Measurements from ENCODE around the gene GMDS. TPM values are rescaled to one million over a fixed set of nuclear protein-coding genes. Genes with fewer than 3 reads are reported as not detected.
A peak's percentile ranks its signal among the peaks of the same experiment; 100 is the strongest.

GMDS gene
- total and polyA plus RNA-seq, 5 donors, result 8.1 to 13.5 (median 12.6) TPM

DNA sequence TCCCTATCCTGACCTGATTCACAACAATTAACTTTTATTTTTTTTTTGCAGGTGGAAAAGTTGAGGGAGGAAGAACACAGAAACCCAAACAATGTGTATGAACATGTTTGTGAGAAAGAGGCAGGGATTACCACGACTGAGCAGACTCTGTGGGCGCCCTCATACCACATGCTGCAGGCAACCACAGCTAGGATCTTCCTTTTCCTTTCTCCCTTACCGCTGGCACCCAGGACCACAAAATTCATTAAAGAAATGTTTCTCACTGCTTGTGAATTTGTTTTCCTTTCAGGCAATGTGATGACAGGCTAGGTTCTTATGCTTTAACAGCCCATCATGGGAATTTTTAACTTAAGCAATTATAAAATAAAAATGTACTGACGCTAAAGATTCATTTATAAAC is 287.1 kb downstream of the GMDS start:
- ATAC-seq (no peak), DNase-seq (no peak)
- Histone ChIP-seq H3K9me3 (ENCODE audit: control insufficient read depth, low read length) (no peaks in the 10 kb centered on the region), H3K4me3 (ENCODE audit: low read length) (no peak overlapping the region), H3K27ac (ENCODE audit: low read length) (no peak overlapping the region), H3K27me3 (ENCODE audit: control insufficient read depth, insufficient read depth) (no peaks in the 10 kb centered on the region), H3K4me1 (ENCODE audit: control insufficient read depth, insufficient read depth, low read length) (no peaks in the 10 kb centered on the region)
- intact Hi-C loops (cut with DNase I), result no loop called here
- 78% methylated on average over 4 of the region's 4 CpGs for WGBS

DNA sequence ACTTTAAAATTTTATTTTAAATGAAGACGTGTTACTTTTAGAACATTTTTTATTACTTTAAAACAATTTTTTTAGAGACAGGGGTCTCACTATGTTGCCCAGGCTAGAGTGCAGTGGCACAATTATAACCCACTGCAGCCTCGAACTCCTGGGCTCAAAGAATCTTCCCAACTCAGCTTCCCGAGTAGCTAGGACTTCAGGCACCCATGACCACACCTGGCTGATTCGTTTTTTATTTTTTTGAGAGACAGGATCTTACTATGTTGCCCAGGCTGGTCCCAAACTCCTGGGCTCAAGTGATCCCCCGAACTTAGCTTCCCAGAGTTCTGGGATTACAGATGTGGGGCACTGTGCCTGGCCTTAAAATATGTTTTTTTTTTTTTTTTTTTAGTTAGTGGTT is 287.7 kb downstream of the GMDS start:
- H3K4me1 ChIP-seq (ENCODE audit: control insufficient read depth, insufficient read depth, low read length), result no peaks in the 10 kb centered on the region
- intact Hi-C loops (cut with DNase I), result no loop called here
- no peak for ATAC-seq
- no peak overlapping the region for H3K27ac ChIP-seq (ENCODE audit: low read length)
- no peak overlapping the region for H3K4me3 ChIP-seq (ENCODE audit: low read length)
- WGBS, result 95% methylated on average over 5 of the region's 5 CpGs
- no peaks in the 10 kb centered on the region for H3K9me3 ChIP-seq (ENCODE audit: control insufficient read depth, low read length)
- no peaks in the 10 kb centered on the region for H3K27me3 ChIP-seq (ENCODE audit: control insufficient read depth, insufficient read depth)
- DNase-seq, result no peak

DNA sequence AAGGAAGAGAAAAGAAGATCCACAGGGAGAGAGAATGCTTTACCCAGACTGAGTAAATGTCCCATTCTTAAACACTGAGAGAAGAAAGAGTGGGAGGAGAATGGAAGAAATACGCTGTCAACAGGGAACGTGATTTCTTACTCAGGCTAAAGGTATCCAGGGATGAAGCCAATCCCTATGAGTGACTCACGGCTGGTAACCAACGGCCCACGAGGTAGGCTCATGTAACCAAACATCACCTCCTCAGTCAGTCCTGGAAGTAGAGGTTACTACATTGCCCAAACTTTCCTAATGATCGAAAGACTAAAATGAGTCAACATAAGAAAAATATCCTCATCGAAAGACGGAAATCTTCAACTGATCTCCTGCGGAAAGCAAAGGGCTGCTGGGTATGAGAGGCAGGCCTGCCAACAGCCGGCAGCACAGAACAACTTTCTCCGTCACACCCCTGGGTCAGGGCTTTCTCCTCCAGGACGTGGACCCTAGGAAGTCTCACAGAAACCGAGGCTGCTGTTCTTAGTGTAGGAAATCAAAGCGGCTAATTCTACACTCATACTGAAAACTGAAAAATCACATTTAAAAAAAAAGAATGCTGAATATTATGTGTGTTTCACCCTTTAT is 292.6 kb downstream of the GMDS start:
- intact Hi-C loops (cut with DNase I), result no loop called here
- Histone ChIP-seq H3K9me3 (ENCODE audit: control insufficient read depth, low read length) (no peaks in the 10 kb centered on the region), H3K4me1 (ENCODE audit: control insufficient read depth, insufficient read depth, low read length) (no peaks in the 10 kb centered on the region), H3K27ac (ENCODE audit: low read length) (no peak overlapping the region), H3K27me3 (ENCODE audit: control insufficient read depth, insufficient read depth) (no peaks in the 10 kb centered on the region), H3K4me3 (ENCODE audit: low read length) (no peak overlapping the region)
- DNase-seq (peak in 1 of 3 donors; percentile 37), ATAC-seq (peak in 1 of 2 donors; percentile 19)
- whole genome bisulfite sequencing, result 94% methylated on average over 14 of the region's 14 CpGs

DNA sequence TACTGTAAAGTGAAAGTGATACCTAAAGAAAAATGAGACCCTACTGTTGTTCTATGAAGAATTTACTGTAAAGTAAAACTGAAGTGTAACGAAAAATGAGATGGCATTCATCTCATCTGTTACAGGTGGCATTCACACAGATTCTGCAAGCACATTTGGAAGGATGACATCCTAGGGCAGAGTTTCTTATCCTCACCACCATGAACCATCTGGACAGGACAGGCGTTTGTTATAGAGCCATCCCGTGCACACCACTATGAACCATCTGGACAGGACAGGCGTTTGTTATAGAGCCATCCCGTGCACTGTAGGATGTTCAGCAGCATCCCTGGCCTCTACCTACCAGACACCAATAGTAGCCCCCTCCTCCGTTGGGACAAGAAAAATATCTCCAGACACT is 294.8 kb downstream of the GMDS start:
- intact Hi-C loops (cut with DNase I), result no loop called here
- Histone ChIP-seq H3K27me3 (ENCODE audit: control insufficient read depth, insufficient read depth) (no peaks in the 10 kb centered on the region), H3K4me1 (ENCODE audit: control insufficient read depth, insufficient read depth, low read length) (no peaks in the 10 kb centered on the region), H3K27ac (ENCODE audit: low read length) (no peak overlapping the region), H3K4me3 (ENCODE audit: low read length) (no peak overlapping the region), H3K9me3 (ENCODE audit: control insufficient read depth, low read length) (no peaks in the 10 kb centered on the region)
- ATAC-seq (no peak), DNase-seq (no peak)
- 95% methylated on average over 6 of the region's 6 CpGs for WGBS

DNA sequence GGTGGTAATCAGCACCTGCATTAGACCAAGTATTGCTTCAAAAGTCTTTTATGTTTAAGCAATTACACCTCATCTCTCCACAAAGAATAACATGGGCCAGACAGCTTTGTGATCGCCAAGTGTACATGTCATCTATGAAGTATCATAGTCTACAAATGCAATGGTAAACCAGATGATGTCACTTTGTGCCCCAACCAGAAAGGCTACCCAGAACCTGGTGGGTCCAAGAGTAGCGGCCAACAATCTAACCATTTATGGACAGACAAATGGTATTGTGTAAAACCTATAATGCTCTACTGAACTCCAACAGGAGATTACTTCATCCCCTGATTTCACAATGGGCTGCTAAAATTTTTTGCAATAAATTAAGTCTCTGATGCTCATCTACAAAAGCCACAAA is 295.9 kb downstream of the GMDS start:
- DNase-seq (no peak), ATAC-seq (no peak)
- H3K9me3 ChIP-seq (ENCODE audit: control insufficient read depth, low read length), result no peaks in the 10 kb centered on the region
- H3K27me3 ChIP-seq (ENCODE audit: control insufficient read depth, insufficient read depth), result no peaks in the 10 kb centered on the region
- 94% methylated on average over 2 of the region's 2 CpGs for WGBS
- no peak overlapping the region for H3K4me3 ChIP-seq (ENCODE audit: low read length)
- H3K27ac ChIP-seq (ENCODE audit: low read length), result no peak overlapping the region
- intact Hi-C loops (cut with DNase I), result no loop called here
- no peaks in the 10 kb centered on the region for H3K4me1 ChIP-seq (ENCODE audit: control insufficient read depth, insufficient read depth, low read length)

DNA sequence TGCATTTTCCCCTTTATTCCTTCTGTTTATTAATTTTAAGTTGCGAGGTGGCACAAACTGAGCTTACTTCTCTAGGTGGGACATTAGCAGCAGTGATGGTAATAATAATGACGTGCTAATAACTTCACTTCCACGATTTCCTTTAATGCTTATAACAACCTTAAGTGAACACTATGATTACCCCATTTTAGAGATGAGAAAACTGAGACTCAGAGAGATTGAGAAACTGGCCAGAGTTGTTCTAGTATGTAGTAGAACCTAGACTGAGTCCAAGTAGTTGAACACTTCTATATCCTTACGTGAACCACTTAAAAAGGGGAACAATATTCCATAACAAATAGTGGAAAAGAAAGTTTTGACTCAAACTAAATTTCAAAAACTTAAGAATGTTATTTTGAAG is 297.5 kb downstream of the GMDS start:
- Histone ChIP-seq H3K27me3 (ENCODE audit: control insufficient read depth, insufficient read depth) (no peaks in the 10 kb centered on the region), H3K27ac (ENCODE audit: low read length) (no peak overlapping the region), H3K9me3 (ENCODE audit: control insufficient read depth, low read length) (no peaks in the 10 kb centered on the region), H3K4me1 (ENCODE audit: control insufficient read depth, insufficient read depth, low read length) (no peaks in the 10 kb centered on the region), H3K4me3 (ENCODE audit: low read length) (no peak overlapping the region)
- 96% methylated on average over 4 of the region's 4 CpGs for WGBS
- intact Hi-C loops (cut with DNase I), result no loop called here
- DNase-seq (no peak), ATAC-seq (no peak)

DNA sequence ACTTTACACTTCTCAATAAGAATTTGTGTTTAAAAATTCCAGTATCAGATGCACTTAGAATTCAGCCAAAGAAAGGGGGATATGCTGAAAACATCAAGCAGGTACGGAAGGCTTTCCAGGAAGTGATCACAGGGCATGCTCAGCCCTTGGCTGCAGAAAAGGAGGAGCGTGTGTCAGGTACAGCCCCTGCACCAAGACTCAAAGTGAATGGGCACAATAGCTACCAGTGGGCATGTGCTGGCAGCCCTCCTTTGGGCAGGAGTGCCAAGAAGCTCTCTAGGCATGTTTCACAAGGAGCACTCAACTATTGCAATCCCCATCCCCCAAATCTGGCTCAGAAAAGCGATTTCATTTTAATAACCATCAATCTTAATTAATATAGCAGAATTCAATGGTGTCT is 298.8 kb downstream of the GMDS start:
- H3K9me3 ChIP-seq (ENCODE audit: control insufficient read depth, low read length), result no peaks in the 10 kb centered on the region
- 95% methylated on average over 3 of the region's 3 CpGs for WGBS
- DNase-seq (no peak), ATAC-seq (no peak)
- no peaks in the 10 kb centered on the region for H3K27me3 ChIP-seq (ENCODE audit: control insufficient read depth, insufficient read depth)
- no peaks in the 10 kb centered on the region for H3K4me1 ChIP-seq (ENCODE audit: control insufficient read depth, insufficient read depth, low read length)
- H3K27ac ChIP-seq (ENCODE audit: low read length), result no peak overlapping the region
- no peak overlapping the region for H3K4me3 ChIP-seq (ENCODE audit: low read length)
- intact Hi-C loops (cut with DNase I), result no loop called here

DNA sequence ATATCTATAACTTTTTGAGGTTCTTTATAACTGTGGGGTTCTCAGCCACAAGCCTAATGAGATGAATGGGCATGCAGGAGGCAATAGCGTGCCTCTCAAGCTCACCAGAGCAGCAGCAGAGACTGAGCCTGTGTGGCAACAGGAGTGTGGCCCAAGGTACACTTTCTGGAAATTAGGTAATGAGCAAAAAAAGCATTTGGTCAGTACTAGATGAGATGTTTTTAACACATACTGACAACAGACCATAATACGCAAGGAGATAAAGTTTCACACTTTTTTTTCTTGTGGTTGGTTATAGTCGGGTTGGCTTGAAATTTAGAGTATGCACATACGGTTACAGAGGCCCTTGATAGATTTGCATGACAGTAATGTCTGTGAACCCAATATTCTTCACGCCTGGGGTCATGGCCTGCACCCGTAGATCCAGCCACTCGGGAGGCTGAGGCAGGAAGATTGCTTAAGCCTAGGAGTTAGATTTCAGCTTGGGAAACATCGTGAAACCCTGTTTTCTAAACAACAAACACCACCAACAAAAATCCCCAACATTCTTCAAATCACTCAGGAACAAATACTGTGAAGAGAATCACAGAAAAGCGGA is 300.1 kb downstream of the GMDS start:
- H3K9me3 ChIP-seq (ENCODE audit: control insufficient read depth, low read length), result no peaks in the 10 kb centered on the region
- no peaks in the 10 kb centered on the region for H3K27me3 ChIP-seq (ENCODE audit: control insufficient read depth, insufficient read depth)
- no peak for DNase-seq
- 88% methylated on average over 9 of the region's 9 CpGs for WGBS
- no peak for ATAC-seq
- no peak overlapping the region for H3K4me3 ChIP-seq (ENCODE audit: low read length)
- intact Hi-C loops (cut with DNase I), result no loop called here
- H3K27ac ChIP-seq (ENCODE audit: low read length), result no peak overlapping the region
- H3K4me1 ChIP-seq (ENCODE audit: control insufficient read depth, insufficient read depth, low read length), result no peaks in the 10 kb centered on the region

DNA sequence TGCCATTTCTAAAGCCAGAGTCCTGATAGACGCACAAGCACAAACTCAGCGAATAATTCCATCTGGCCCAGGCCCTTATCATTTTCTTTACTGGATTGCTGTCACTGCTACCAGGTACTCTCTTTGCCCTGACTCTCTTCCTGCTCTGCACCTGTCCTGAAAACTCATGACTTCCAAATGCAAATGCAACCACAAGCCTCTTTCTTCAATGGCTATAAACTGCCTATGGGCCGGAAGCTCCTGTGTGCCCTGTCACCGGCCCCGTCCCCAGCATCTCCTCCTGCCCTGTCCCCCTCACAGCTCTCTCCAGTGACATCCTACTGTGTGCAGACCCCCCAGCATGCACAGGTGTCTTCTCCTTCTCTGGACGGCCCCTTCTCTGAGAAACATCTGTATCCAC is 302.6 kb downstream of the GMDS start:
- intact Hi-C loops (cut with DNase I), result no loop called here
- Histone ChIP-seq H3K9me3 (ENCODE audit: control insufficient read depth, low read length) (no peaks in the 10 kb centered on the region), H3K27ac (ENCODE audit: low read length) (no peak overlapping the region), H3K4me1 (ENCODE audit: control insufficient read depth, insufficient read depth, low read length) (no peaks in the 10 kb centered on the region), H3K4me3 (ENCODE audit: low read length) (no peak overlapping the region), H3K27me3 (ENCODE audit: control insufficient read depth, insufficient read depth) (no peaks in the 10 kb centered on the region)
- DNase-seq (no peak), ATAC-seq (no peak)
- WGBS, result 97% methylated on average over 6 of the region's 6 CpGs

DNA sequence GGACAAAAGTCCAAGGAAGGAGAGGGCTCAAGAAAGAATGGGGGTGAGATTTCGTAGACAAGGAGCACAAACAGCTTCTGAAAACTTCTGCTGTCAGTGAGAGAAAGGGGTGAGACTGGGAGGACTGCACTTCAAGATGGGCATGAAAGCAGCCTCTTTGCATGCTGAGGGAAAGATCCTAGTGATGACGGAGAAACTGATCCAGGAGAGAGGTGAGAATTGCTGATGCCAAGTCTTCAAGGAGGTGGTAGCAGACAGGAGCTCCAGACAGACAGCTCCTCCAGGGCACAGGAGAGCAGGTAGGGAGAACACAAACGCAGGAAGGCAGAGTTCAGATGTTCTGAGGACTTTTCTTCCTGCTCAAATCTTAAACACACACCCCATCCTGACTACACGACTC is 303.9 kb downstream of the GMDS start:
- ATAC-seq, result no peak
- H3K9me3 ChIP-seq (ENCODE audit: control insufficient read depth, low read length), result no peaks in the 10 kb centered on the region
- no peak overlapping the region for H3K27ac ChIP-seq (ENCODE audit: low read length)
- H3K27me3 ChIP-seq (ENCODE audit: control insufficient read depth, insufficient read depth), result no peaks in the 10 kb centered on the region
- 92% methylated on average over 4 of the region's 4 CpGs for WGBS
- intact Hi-C loops (cut with DNase I), result no loop called here
- no peaks in the 10 kb centered on the region for H3K4me1 ChIP-seq (ENCODE audit: control insufficient read depth, insufficient read depth, low read length)
- no peak for DNase-seq
- no peak overlapping the region for H3K4me3 ChIP-seq (ENCODE audit: low read length)

DNA sequence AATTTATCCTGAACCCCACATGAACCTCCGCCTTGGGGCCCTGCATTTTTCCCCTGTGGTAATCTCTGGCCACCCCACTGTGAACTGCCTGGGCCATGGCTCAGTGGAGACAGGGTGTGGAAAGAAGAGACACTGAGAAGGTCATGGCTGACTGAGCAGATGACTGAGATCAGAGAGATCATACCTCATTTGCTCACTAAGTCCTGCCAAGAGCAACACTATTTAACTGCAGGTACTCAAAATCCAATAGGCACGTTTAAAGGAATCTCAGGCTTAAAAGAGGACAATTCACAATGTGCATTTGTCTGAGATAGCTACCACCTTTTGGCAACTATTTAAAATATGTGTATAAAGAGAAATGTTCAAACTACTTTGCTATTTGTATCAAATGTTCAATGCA is 305.0 kb downstream of the GMDS start:
- no peak overlapping the region for H3K27ac ChIP-seq (ENCODE audit: low read length)
- H3K9me3 ChIP-seq (ENCODE audit: control insufficient read depth, low read length), result no peaks in the 10 kb centered on the region
- H3K4me3 ChIP-seq (ENCODE audit: low read length), result no peak overlapping the region
- ATAC-seq (no peak), DNase-seq (no peak)
- intact Hi-C loops (cut with DNase I), result no loop called here
- H3K27me3 ChIP-seq (ENCODE audit: control insufficient read depth, insufficient read depth), result no peaks in the 10 kb centered on the region
- no peaks in the 10 kb centered on the region for H3K4me1 ChIP-seq (ENCODE audit: control insufficient read depth, insufficient read depth, low read length)
- 87% methylated on average over 2 of the region's 2 CpGs for WGBS

DNA sequence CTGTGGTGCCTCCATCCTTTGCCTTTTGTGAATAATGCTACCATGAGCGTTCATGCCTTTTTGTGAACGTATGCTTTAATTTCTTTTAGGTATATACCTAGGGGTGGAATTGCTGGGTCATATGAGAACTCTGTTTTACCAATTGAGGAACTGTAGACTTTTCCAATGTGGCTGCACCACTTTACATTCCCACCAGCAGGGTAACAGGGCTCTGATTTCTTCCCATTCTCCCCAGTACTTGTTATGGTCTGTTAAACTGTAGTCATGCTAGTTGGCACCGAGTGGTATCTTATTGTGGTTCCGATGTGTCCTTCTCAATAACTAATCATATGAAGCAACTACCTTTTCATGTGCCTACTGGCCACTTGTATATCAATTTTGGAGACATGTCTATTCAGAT is 312.1 kb downstream of the GMDS start:
- Histone ChIP-seq H3K9me3 (ENCODE audit: control insufficient read depth, low read length) (no peaks in the 10 kb centered on the region), H3K4me3 (ENCODE audit: low read length) (no peak overlapping the region), H3K27me3 (ENCODE audit: control insufficient read depth, insufficient read depth) (no peaks in the 10 kb centered on the region), H3K27ac (ENCODE audit: low read length) (no peak overlapping the region), H3K4me1 (ENCODE audit: control insufficient read depth, insufficient read depth, low read length) (no peaks in the 10 kb centered on the region)
- no peak for ATAC-seq
- intact Hi-C loops (cut with DNase I), result no loop called here
- DNase-seq, result no peak
- WGBS, result 98% methylated on average over 4 of the region's 4 CpGs
